NCI-H2107 (cell line): ENCODE measurements around the gene VTI1B.
"Not testable (repeated sequence)": the region's sequence is repeated elsewhere in the genome, so short reads cannot be mapped to it uniquely, and the experiment has no call there.

Source experiments
- DNase-seq: peaks from one replicate; lab custom pipeline; 2025; lab: John Stamatoyannopoulos, UW

VTI1B gene

GRCh38 chr14:67674480-67675218 lies at the start of gene VTI1B:
VTI1B (minus strand) TSS chr14:67674632; CDS start chr14:67674489, 143 bp downstream.
- peak; percentile 77 for DNase-seq

DNA sequence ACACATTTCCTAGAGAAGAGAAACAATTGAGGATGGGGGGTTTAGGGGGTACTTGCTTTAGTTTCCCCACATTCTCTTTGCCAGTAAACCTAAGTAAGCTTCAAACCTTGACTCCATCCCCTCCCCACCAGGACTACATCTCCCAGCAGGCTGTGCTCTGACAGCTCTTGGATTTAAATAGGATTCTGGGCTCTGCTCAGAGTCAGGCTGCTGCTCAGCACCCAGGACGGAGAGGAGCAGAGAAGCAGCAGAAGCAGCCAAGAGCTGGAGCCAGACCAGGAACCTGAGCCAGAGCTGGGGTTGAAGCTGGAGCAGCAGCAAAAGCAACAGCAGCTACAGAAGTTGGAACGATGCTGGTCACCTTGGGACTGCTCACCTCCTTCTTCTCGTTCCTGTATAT lies 47.9 kb upstream of the VTI1B start:
- no peak for DNase-seq

DNA sequence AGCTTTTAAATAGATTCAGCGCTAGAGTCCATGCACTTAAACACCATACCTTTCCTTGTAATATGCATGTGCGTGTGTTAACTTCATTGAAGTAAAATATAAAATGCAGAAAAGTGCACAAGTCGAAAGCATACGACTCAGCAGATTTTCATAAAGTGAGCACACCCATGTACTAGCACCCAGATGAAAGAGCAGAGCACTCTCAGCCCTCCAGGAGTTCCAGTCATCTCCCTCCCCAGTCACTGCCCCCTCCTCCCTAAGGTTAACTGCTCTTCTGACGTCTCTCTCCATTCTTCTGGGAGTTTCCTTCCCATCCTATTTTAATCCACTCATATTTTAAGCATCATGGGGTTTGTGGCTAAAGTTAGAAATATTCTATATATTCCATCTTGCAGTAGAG lies 47.4 kb upstream of the VTI1B start:
- DNase-seq, result no peak

- no peak for DNase-seq
Measured at GRCh38 chr14:67719866-67720265, 45.4 kb upstream of the VTI1B start.

GRCh38 chr14:67719385-67719784 lies 45.0 kb upstream of the VTI1B start:
- not testable (repeated sequence) for DNase-seq

- DNase-seq, result no peak
Measured at GRCh38 chr14:67718265-67718664, 43.8 kb upstream of the VTI1B start.

DNA sequence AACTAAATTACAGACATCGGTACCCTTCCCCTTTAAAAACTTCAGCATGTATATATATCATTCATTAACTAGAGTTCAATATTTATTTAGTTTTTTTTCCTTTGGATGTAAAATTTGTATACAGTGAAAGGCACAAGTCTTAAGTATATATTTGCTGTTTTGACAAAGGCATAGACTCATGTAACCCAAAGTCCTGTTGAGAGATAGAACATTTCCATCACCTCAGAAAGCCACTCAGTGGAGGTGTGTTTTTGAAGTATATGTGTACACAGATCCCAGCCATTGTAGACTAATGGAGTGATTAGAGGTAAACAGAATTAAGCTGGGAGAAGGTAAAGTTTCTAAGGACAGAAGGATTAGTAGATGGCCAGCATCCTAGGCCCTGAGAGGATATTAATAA lies 42.6 kb upstream of the VTI1B start:
- no peak for DNase-seq

DNA sequence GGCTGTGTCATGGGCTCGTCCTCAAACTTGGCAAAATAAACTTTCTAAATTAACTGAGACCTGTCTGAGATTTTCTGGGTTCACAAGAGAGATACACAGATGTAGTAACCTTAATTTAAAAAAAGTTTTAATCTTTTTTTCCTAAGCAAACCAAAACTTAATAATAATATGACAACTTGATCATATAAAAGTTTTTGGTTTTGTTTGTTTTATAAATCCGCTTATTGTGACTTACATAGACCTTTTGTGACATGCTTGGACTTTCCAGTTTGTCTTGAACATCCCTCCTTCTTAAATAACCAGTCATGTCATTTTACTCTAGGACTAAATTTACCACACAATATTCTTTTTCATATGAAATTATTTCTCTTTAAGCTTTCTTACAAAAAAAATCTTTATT lies 35.8 kb upstream of the VTI1B start:
- no peak for DNase-seq

DNA sequence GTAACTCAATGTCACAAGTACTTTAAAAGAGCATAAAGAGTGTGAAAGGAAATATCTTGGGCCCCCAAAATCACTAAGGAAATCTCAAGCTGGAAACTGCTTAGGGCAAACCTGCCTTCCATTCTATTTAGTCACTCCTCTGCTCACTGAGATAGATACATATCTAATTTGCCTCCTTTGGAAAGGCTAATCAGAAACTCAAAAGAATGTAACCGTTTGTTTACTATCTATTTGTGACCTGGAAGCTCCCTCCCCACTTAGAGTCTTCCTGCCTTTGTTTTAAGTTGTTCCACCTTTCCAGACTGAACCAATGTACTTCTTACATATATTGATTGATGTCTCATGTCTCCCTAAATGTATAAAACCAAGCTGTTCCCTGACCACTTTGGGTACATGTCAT lies 35.4 kb upstream of the VTI1B start:
- not testable (repeated sequence) for DNase-seq

- DNase-seq, result not testable (repeated sequence)
Measured at GRCh38 chr14:67709346-67709745, 34.9 kb upstream of the VTI1B start.

DNA sequence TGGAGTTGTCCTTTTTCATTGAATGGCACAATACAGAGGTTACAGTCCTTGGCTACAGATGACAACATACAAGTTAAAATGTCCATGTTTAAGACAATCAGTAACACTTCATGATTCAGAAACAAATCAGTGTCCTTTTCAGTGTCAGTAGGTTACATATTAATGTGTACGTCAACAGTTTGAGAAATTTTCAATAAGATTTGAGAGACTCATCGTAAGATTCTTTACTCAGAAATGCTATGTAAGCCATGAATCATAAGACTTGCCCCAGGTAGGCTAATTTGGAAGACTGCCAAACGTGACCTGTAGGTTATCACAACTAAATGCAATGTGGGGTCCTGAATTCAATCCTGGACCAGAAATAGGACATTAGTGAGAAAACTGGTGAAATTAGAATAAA lies 30.8 kb upstream of the VTI1B start:
- no peak for DNase-seq

GRCh38 chr14:67704484-67705089 lies 30.2 kb upstream of the VTI1B start:
- peak; percentile 58 for DNase-seq

DNA sequence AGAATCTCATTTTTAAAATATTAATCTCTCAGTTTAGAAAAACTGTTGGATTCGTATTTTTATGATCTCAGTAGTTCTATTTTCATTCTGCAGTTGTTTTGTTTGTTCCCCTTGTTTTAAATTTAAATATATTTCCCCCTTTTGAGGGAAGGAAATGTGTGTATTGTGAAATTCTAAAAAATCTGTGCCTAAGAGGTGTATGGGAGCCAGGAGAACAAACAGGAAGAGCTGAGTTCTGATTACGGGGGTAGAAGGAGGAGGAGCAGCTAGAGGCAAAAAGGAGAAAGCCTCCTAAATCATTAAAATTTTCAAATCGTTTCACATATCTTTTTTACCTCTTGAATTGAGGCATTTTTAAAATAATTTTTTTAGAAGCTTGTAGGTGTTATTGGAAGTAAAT lies 29.6 kb upstream of the VTI1B start:
- no peak for DNase-seq

- not testable (repeated sequence) for DNase-seq
Measured at GRCh38 chr14:67701492-67701891, 27.1 kb upstream of the VTI1B start, which contains the start of gene RDH12. RDH12 (plus strand) TSS chr14:67701886; CDS start chr14:67722643, 20,757 bp downstream.

DNA sequence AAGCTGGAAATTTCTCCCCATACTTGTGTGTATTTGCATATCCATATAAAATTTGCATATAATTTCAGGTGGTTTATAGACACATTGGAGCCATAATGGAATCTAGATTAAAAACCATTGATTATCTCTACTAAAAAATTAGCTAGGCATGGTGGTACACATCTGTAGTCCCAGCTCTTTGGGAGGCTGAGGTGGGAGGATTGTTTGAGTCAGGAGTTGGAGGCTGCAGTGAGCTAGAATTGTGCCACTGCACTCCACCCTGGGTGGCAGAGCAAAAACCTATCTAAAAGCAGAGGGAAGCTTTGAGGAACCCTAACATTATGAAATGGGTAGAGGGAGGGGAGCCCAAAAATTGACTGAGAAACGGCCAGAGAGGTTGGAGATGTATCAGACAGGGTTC lies 23.7 kb upstream of the VTI1B start:
- DNase-seq, result no peak

- no peak for DNase-seq
Measured at GRCh38 chr14:67697006-67697405, 22.6 kb upstream of the VTI1B start.

- peak; percentile 97 for DNase-seq
Measured at GRCh38 chr14:67695394-67695949, 21.0 kb upstream of the VTI1B start, which contains the start of gene RDH11. RDH11 (minus strand) TSS chr14:67695764; CDS start chr14:67695703, 61 bp downstream.

GRCh38 chr14:67694791-67695393 lies 20.5 kb upstream of the VTI1B start:
- peak; percentile 70 for DNase-seq

GRCh38 chr14:67690011-67690410 lies 15.6 kb upstream of the VTI1B start:
- no peak for DNase-seq

- no peak for DNase-seq
Measured at GRCh38 chr14:67683842-67684241, 9.4 kb upstream of the VTI1B start.

DNA sequence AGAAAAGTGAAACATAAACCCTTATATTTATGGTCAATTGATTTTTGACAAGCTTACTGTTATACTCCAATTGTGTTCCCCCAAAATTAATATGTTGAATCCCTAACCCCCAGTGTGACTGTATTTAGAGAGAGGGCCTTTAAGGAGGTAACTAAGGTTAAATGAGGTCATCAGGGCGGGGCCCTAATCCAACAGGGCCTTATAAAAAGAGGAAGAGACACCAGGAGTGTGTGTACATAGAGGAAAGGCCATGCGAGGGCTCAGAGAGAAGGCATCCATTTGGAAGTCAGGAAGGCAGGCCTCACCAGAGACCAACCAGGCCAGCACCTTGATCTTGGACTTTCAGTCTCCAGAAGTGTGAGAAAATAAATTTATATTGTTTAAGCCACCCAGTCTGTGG lies 6.5 kb upstream of the VTI1B start:
- DNase-seq, result no peak

DNA sequence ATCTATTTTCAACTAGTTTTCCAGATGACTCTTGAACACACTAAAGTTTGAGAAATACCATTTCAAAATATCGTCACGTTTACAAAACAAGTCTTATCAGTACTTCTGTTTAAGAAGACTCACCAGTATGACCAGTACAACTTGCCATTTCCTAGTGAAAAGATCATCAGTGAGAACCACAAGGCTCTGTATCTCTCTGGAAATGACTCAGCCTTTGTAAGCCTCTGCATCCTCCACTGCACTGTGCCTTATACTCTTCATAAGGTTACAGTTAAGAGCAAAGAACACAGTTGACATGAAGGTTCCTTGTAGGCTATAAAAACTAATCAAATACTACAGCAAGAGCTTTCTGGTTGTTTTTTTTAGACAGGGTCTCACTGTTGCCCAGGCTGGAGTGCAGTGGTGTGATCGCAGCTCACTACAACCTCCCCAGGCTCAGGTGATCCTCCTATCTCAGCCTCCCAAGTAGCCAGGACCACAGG lies 5.7 kb upstream of the VTI1B start:
- no peak for DNase-seq

- DNase-seq, result no peak
Measured at GRCh38 chr14:67679006-67679405, 4.6 kb upstream of the VTI1B start.
